NK-92 (cell line): Measurements from ENCODE around the gene SPOCD1.
"Not testable (repeated sequence)": the region's sequence is repeated elsewhere in the genome, so short reads cannot be mapped to it uniquely, and the experiment has no call there.

Experiments used
- DNase-seq: peaks from one replicate; lab custom pipeline; 2025; ENCODE audit not compliant: unreplicated experiment; lab: John Stamatoyannopoulos, UW

The SPOCD1 gene

DNA sequence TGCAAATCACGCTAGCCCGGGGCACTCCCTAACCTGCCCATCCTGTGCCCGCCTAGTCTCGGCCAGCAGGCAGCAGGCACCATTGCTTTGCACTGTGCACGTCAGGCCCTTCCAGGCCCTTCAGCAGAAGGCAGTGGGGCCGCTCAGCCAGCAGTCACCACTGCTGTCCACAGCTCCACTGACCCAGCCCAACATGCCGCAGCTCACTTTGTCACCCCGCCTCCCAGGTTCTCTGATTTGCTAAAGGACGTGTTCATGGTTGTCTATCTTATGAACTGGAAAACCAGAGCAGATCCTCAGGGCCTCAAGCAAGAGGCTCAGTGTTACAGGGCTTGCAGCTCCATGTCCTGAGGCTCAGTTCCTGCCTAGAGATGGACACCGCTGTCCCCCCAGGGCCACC, 14.2 kb upstream of the SPOCD1 start:
- no peak for DNase-seq

DNA sequence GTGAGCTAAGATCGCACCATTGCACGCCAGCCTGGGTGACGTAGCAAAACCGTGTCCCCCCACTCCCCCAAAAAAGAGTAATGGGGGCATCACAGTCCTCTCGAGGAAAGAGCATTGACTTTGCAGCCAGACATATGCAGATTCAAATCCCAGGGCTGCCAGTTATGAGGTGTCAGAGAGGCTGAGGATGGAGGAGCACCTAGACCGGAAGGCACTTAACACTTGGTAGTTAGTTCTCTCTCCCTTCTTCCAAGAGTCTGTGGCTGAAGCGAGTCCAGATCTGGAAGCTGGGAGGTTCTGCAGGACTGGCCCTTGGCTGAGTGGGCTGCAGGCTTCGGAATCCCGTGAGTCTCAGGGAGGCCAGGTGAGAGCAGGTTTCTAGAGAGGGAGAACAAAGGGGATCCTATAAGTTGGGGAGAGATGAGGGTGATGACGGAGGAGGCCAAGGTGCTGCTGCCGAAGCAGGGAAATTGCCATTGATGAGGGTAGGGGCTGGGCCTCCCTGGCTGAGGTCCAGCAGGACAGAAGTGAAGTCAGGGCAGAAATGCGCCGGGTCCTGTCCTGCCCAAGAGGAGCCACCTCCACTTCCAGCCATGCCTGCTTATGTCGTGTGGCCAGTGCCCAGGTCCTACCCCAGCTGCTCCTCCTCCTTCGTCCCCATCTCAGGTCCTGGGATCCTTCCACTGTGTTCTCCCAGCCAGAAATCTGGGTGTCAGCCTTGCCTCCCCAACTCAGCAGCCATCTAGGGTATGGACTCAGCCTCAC, 13.3 kb upstream of the SPOCD1 start:
- no peak for DNase-seq

GRCh38 chr1:31828341-31828740, 12.5 kb upstream of the SPOCD1 start:
- DNase-seq: no peak

DNA sequence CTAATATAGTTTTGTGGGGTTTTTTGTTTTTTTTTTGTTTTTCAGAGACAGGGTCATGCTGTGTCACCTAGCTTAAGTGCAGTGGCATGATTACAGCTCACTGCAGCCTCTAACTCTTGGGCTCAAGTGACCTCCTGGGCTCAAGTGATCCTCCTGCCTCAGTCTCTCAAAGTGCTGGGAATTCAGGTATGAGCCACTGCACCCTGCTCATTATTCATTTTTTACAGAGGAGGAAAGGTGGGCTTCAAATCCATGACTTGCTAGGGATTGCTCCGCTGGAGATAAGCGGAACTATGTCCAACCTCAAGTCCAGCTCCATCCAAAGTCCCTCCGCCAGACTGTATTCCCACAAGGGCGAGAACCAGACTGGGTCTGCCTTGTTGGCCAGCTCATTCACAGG, 8.0 kb upstream of the SPOCD1 start:
- no peak for DNase-seq

DNA sequence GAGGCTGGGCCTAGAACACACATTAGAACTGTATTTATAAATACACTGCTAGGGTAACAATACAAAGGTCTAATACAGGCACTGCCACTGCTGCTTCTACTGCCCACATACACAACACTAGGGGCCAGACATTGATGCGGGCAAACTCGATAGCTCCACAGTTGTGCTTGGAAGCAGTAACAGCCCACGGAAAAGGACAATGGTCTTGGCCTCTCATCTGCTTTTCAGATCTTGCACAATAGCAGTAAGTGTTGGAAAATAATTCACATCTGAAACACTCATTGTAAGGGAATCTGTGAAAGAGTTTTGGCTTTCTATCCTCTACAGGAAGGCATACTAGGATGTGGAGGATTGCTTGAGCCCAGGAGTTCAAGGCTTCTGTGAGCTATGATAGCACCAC, 6.9 kb upstream of the SPOCD1 start:
- no peak for DNase-seq

- DNase-seq: not testable (repeated sequence)
These were observed 4.4 kb upstream of the SPOCD1 start for GRCh38 chr1:31820196-31820595.

DNA sequence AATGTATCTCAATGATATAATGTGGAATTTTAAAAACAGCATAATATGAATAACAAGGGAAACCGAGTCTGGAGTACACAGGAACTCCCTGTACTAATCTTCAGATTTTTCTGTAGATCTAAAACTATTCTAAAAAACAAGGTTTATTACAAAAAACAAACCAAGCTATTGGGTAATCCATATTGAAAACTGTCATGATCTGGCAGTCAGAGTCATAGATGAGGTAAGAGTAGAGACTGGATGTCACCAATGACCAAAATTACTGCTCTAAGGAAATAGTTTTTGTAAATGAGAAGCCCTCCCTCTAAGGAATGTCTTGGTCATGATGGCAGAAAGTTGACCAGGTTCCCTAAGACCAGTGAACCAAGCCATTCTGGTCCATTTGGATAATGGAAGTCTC, 2.4 kb upstream of the SPOCD1 start:
- DNase-seq: no peak

- not testable (repeated sequence) for DNase-seq
These were observed 1.1 kb upstream of the SPOCD1 start for GRCh38 chr1:31816947-31817346.

GRCh38 chr1:31816501-31816900, 679 bp upstream of the SPOCD1 start:
- DNase-seq: not testable (repeated sequence)

GRCh38 chr1:31815307-31815645, 546 bp downstream of the SPOCD1 start:
- no peak for DNase-seq

- DNase-seq: no peak
These were observed 1.1 kb downstream of the SPOCD1 start for GRCh38 chr1:31814631-31815306.

- DNase-seq: no peak
These were observed 1.7 kb downstream of the SPOCD1 start for GRCh38 chr1:31814041-31814511.

- no peak for DNase-seq
These were observed 3.5 kb downstream of the SPOCD1 start for GRCh38 chr1:31812158-31812829.

DNA sequence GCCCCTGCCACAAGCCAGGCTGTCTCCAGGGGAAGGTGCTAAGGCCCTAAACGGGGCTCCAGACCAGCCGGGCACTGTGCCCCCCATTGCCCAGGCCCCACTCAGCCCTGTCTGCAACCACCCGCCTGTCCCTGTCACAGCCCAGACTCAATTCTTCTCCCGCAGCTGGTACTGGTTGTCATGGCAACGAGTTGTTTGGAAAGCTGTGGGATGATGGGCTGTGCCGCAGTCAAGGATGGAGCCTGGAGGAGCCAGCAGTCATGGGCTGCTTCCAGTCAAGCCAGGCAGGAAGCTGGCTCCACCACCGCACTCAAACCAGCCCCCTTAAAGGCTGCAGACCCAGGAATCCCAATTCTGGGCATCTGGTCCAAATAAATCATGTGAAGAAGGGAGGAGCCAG, 4.2 kb downstream of the SPOCD1 start:
- no peak for DNase-seq

GRCh38 chr1:31809698-31810097, 6.1 kb downstream of the SPOCD1 start:
- DNase-seq: no peak

- no peak for DNase-seq
These were observed 8.4 kb downstream of the SPOCD1 start for GRCh38 chr1:31807273-31808048.

DNA sequence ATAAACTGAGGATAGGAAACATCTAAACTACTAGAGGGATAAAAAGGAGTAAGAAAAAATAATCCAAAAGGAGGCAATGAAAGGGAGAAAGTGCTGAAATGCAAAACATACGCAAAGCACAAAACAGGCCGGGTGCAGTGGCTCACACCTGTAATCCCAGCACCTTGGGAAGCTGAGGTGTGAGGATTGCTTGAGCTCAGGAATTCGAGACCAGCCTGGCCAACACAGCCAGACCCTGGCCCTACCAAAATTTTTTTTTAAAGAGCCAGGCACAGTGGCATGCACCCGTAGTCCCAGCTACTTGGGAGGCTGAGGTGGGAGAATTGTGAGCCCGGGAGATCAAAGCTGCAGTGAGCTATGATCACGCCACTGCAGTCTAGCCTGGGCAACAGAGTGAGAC, 10.5 kb downstream of the SPOCD1 start:
- no peak for DNase-seq

DNA sequence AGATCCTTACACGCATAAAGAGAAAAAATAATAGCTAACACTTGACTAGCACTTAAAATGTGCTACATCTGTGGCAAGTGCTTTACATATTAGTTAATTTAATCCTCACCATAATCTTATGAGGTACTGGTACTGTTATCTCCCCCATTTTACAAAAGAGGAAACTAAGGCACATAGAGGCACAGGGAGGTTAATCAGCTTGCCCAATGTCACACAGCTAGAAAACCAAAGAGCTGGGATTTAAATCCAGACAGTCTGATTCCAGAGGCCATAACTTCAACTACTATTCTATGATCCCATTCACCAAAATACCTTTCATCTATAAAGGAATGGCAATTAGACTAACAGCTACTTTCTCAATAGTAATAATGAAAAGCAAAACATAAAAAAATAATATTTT, 11.7 kb downstream of the SPOCD1 start:
- DNase-seq: no peak

- DNase-seq: no peak
These were observed 12.2 kb downstream of the SPOCD1 start for GRCh38 chr1:31803610-31804009.

- DNase-seq: no peak
These were observed 13.4 kb downstream of the SPOCD1 start for GRCh38 chr1:31802190-31803150.
